HG03045 (cell line): ENCODE measurements around the gene KIAA0753.
"Not testable (repeated sequence)": the region's sequence is repeated elsewhere in the genome, so short reads cannot be mapped to it uniquely, and the experiment has no call there.

Source experiments
- ATAC-seq: cut with Tn5 transposase; IDR thresholded peaks from one replicate; pipeline ENCODE4 v1.9.1; 2021; ENCODE audit warnings: mild to moderate bottlenecking, moderate library complexity; ENCODE audit not compliant: unreplicated experiment

Gene KIAA0753

GRCh38 chr17:6573982-6574686 is 66.4 kb downstream of the KIAA0753 start:
- no peak for ATAC-seq

- not testable (repeated sequence) for ATAC-seq
Measured at GRCh38 chr17:6573495-6573894, 67.0 kb downstream of the KIAA0753 start.

- no peak for ATAC-seq
Measured at GRCh38 chr17:6572972-6573370, 67.5 kb downstream of the KIAA0753 start.

GRCh38 chr17:6571452-6571781 is 69.1 kb downstream of the KIAA0753 start:
- ATAC-seq: no peak

GRCh38 chr17:6570731-6571451 is 69.6 kb downstream of the KIAA0753 start:
- ATAC-seq: no peak

- no peak for ATAC-seq
Measured at GRCh38 chr17:6569370-6570285, 70.9 kb downstream of the KIAA0753 start.

- ATAC-seq: no peak
Measured at GRCh38 chr17:6568184-6568758, 72.2 kb downstream of the KIAA0753 start.

- ATAC-seq: no peak
Measured at GRCh38 chr17:6567528-6568183, 72.9 kb downstream of the KIAA0753 start.

- no peak for ATAC-seq
Measured at GRCh38 chr17:6561446-6561845, 79.1 kb downstream of the KIAA0753 start.

GRCh38 chr17:6560496-6560895 is 80.0 kb downstream of the KIAA0753 start:
- ATAC-seq: no peak

GRCh38 chr17:6559753-6560215 is 80.7 kb downstream of the KIAA0753 start:
- no peak for ATAC-seq

- no peak for ATAC-seq
Measured at GRCh38 chr17:6558932-6559752, 81.4 kb downstream of the KIAA0753 start.

GRCh38 chr17:6558276-6558675 is 82.2 kb downstream of the KIAA0753 start:
- no peak for ATAC-seq

- ATAC-seq: no peak
Measured at GRCh38 chr17:6557040-6557438, 83.5 kb downstream of the KIAA0753 start.

- no peak for ATAC-seq
Measured at GRCh38 chr17:6556121-6557039, 84.1 kb downstream of the KIAA0753 start, which contains the start of gene PITPNM3. PITPNM3 (minus strand) TSS chr17:6556555; CDS start chr17:6556406, 149 bp downstream.

GRCh38 chr17:6555331-6556120 is 85.0 kb downstream of the KIAA0753 start:
- no peak for ATAC-seq

- no peak for ATAC-seq
Measured at GRCh38 chr17:6554871-6555330, 85.6 kb downstream of the KIAA0753 start.

GRCh38 chr17:6554342-6554741 is 86.2 kb downstream of the KIAA0753 start:
- no peak for ATAC-seq
